ENCODE measurements around the gene CAPN13.
"Not testable (repeated sequence)": the region's sequence is repeated elsewhere in the genome, so short reads cannot be mapped to it uniquely, and the experiment has no call there.

CAPN13 gene

GRCh38 chr2:30697242-30698103 lies 109.8 kb downstream of the CAPN13 start:
- not testable (repeated sequence) for DNase-seq

- DNase-seq = no peak
Observed at GRCh38 chr2:30695749-30696148, 111.5 kb downstream of the CAPN13 start.

DNA sequence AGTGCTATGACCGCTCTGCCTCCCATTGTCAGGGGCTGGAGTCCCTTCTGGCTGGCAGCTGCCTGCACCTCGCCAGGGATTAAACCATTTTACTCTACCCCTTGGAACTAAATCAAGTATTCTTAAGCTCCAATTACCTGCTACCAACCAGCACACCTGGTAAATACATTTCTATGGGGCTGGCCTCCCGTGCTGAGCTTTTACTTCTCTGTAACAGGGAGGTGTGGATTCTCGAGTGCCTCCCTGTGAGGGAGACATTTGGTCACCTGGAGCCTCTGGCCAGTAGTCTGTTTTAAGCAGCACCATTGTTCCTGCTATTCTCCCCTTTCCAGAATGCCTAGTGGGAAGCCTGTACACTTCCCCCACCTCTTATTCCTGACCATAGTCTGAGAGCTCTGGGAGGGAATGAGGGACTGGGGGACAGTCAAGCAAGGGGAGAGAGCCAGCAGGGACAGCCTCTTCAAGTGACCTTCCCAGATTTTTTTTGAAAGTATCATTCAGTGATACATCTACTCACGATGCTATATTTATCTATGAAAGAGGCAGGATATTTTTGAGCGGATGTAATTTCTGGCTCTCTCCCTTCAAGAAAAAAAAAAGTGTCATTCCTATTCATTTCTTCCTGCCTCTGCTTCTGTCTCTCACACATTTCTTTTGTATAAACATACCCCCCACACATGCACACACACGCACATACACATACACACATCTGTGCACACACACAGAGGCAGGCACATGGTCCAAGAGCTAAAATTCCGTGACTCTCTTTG lies 112.8 kb downstream of the CAPN13 start:
- no peak for DNase-seq

- DNase-seq = no peak
Observed at GRCh38 chr2:30693821-30694281, 113.4 kb downstream of the CAPN13 start.

- DNase-seq = no peak
Observed at GRCh38 chr2:30692829-30693275, 114.4 kb downstream of the CAPN13 start.

DNA sequence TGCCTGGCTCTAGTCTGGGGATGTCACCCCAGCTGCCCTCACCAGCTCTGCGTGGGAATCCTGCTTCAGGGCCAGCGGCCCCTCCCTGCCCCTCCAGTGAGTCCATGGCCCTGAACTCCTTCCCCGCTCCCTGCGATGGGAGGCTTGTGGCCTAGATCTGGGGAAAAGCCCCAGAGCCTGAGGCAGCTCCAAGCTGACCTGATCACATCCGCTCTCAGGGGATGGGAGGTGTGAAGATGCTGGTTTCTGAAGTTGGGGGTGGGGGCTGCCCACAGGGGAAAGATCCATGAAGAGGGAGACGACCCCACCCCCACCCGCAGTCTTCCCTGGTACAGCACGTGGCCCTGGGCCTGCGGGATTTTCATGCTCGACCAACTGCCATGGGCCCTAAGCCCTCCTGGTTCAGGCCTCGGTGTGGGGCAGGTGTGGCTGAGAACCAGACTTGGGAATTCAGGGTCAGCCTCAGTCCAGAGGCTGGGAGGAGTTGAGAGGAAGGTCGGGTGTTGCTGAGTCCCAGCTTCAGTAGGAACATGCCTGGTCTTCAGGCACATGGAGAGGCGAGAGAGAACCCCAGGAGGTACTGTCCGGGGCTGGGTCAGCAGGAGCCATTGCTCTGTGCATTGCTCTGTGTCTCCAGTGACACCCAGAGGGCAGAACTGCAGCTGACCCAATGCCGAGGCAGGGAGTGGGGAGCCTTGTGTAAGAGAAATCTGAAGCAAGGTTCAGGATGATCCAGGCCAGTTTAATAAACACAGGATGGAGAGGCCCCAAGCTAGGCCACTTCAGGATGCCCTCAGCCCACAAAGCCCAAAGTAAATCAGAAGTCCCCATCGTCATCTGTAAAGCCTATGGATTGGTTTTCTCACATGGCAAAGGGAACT lies 115.1 kb downstream of the CAPN13 start:
- no peak for DNase-seq

DNA sequence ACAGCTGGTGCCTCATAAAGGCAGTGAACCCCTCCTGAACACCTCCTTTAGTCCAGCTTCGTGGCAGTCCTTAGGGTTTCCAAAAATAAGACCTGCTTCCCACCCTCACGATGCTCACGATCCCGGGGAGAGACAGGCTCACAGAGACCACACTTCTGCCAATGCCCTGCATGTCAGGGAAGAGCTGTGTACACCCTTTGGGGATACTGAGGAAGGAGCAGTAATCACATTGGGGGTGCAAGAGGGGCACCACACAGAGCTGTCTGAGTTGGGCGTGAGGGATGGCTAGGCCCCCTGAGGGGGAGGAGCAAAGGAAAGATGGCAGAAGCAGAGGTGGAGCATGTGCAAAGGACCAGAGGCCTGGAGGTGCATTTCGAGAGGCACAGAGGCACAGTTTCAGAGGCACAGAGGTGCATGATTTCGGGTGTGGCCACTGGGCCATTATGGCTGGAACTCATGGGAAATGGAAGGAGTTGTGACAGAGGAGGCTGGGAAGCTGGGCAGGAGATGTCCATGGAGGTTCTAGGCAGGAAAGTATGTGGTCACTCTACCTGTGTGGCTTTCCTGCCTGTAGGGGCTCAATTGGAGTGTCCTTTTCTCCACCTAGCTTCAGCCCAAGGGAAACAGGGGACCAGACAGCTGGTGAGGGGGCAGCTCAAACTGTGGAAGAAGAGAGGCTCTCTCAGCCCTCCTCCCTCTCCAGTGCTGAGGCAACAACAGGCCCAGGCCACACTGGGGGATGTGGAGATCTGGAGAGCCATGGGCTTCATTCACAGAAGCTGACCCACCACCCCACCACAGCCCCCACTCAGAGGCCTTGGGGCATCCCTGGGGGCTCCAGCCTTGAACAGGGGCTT lies 115.9 kb downstream of the CAPN13 start:
- DNase-seq = no peak

- DNase-seq = no peak
Observed at GRCh38 chr2:30690126-30690561, 117.1 kb downstream of the CAPN13 start.

DNA sequence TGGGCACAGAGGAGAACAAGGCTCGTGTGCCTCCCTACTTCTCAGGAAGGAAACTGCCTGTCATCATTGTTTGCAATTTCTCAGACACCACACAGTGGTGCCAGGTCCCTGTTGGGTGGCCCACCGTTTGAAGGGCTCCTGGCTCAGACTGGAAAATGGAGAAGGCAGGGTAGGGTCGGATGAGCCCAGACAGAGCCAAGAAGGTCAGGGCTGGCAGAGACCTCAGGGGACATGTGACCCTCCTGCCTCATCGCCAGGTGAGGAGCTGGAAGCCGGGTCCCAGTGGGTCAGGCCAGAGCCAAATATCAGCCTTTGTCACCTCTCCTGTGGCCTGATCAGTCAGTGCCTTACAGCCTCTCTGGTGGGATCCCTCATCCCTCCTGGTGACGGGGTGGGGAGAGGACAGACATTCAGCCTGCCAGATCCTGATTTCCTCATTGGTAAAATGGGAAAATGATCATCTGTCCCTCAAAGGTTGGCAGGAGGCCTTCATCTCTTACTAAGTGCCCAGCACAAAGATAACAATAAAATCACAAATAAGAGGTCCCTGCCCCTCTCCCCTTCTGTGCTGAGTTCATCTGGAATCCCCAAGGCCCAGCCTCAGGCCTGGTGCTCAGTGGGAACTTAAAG lies 117.6 kb downstream of the CAPN13 start:
- no peak for DNase-seq

DNA sequence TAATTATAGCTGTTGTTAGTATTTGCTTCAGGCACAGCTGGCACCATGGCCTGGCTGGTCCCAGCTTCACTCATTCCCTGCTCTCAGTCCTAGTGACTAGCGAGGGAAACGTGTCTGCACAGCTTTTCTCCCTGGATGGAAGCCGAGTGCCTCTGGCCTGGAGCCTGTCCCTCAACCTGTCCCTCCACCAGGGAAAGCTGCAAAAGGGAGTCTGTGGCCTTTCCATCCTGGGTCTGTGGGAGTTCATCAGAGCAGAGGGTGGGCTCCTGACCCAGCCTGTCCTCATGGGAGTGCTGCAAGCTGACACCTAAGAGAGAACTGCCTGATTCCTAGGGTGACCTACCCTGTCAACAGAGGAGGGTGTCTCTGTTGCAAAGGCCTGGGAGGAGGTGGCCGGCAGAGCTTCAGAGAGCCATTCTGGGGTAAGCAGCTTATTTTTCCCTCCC lies 118.3 kb downstream of the CAPN13 start:
- no peak for DNase-seq

DNA sequence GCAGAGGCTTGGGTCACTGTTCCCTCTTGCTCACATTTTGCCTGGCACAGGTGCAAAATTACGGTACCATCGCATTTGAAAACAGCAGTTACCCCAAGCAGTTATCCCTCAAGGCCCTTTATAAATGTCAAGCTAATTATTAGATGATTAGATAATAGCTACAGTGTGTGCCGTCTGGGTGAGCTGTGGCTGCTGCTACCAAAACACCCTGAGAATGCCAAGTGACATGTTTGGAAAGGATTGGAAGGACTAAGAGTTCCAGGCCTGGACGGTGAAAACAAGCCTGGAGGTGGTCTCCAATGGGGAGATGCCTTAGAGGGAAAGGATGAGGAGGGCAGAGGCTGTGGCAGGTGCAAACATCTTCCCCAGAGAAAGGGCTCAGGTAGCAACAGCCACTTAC lies 120.6 kb downstream of the CAPN13 start:
- no peak for DNase-seq

DNA sequence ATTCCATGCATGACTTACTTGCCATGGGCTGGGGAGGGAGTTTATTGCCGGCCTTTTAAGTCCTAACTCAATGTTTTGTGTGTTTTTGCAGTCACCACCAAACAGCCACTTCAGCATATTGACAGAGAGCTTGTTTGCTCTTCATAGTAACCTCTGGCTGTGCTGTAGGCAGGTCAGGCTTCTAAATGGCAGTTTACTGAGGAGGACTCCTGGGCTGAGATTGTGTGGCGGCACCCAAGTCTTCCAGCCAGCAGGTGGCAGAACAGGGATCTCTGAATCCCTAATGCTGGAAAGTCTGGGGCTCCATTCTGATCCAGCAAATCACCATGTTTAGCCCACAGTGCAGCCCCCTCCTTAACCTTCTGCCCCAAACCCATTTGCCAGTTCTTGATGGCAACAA lies 121.2 kb downstream of the CAPN13 start:
- DNase-seq = no peak

DNA sequence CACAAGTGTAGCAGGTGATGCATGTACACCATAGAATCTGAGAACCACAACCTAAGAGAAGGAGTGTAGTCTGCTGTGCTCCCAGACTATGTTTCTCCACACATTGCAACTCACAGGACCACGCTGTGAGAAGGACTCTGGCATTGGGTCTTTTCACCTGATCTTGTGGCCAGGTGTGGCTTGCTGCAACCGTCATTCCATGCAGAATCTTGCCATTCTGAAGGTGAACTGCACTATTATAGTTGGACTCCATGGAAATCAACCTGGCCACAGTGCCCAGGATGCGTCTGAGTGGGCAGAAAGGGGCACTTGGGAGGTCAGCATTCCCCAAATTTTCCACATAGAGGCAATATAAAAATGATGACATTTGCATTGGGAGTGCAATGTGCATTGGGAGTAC lies 122.2 kb downstream of the CAPN13 start:
- no peak for DNase-seq

DNA sequence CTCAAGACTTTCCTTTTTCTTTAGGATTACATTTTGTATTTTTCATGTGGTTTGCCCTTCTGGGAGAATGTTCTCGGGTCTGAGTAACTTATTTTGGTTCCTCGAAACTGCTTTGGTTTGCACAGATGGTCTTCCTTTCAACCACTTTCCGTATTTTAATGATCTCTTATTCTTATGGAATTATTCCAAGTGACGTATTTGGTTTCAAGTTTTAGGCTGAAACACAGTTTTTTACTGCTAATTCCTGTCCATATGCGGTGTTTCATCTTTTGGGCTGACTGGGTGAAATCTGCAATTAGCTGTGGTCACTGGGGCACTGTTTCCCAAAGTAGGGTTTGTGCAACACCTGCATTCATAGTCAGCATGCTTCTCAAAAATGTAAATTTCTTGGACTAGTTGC lies 122.7 kb downstream of the CAPN13 start:
- no peak for DNase-seq

GRCh38 chr2:30684026-30684425 lies 123.2 kb downstream of the CAPN13 start:
- DNase-seq = no peak

GRCh38 chr2:30683236-30683956 lies 123.8 kb downstream of the CAPN13 start:
- DNase-seq = no peak

GRCh38 chr2:30681022-30681421 lies 126.2 kb downstream of the CAPN13 start:
- DNase-seq = no peak

GRCh38 chr2:30680121-30680520 lies 127.1 kb downstream of the CAPN13 start:
- no peak for DNase-seq

DNA sequence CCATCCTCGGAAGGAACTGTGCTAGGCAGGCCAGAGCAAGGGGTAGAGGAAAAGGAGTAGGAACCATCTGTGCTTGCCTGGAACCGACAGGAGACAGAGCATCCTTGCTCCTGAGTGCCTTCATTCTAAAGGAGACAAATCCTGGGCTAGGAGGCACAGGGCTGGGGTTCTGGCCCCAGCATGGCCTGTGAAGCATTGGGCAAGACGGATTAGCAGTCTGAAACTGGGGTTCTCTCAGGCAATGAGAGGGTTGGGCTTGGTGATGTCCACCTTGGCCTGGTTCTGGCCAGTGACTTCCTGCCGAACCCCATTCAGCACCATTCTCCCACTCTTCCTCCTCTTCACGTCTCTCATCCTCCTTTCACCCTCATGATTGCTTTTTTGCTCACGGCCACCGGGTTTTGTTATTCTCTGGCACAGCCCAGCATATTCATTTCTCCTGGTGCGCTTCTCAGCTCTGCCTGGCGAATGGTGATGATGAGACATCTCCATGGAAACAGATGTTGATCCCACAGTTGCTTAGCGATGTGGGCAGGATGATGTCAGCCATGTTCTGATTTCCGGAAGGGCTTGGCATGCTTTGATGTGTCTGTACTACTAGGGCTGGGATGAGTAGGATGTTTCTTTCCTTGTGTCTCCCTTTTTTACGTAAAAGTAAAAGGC lies 127.7 kb downstream of the CAPN13 start:
- no peak for DNase-seq
